Heart left ventricle (tissue), 16 donors: ENCODE data around the gene MSMB. TPM values are rescaled to one million over a fixed set of nuclear protein-coding genes. Genes with fewer than 3 reads are reported as not detected.

Source experiments
- ATAC-seq, 4 donors: fragments of 200-7000 bp; cut with Tn5 transposase; one replicate each; pipeline ENCODE4 v1.9.1; 2020 to 2022; ENCODE audit warnings: moderate library complexity in 4 of 4, mild to moderate bottlenecking in 3 of 4, moderate number of reproducible peaks in 1 of 4
- DNase-seq, 5 donors: peaks; one replicate each; pipeline ENCODE4 v3.0.0-alpha.2; 2020
- H3K27ac ChIP-seq, 12 donors: fragments of 200-600 bp; sonication (generic) in 4 of 12; one replicate each; pipeline versions ENCODE4 v1.5.0 to v1.8.0; 2016 to 2022; ENCODE audit warnings: mild to moderate bottlenecking in 2 of 12
- H3K27me3 ChIP-seq, 9 donors: fragments of 200-600 bp; sonication (generic) in 2 of 9; one replicate each; pipeline versions ENCODE4 v1.5.1 to v1.8.0; 2016 to 2022; ENCODE audit warnings: mild to moderate bottlenecking in 3 of 9
- H3K36me3 ChIP-seq, 9 donors: fragments of 200-600 bp; sonication (generic) in 2 of 9; one replicate each; pipeline versions ENCODE4 v1.5.0 to v1.8.0; 2018 to 2022; ENCODE audit warnings: mild to moderate bottlenecking in 2 of 9
- H3K4me1 ChIP-seq, 12 donors: fragments of 200-600 bp; sonication (generic) in 4 of 12; one replicate each; pipeline versions ENCODE4 v1.5.0 to v1.8.0; 2016 to 2022; ENCODE audit warnings: mild to moderate bottlenecking in 3 of 12
- H3K4me3 ChIP-seq, 12 donors: fragments of 200-600 bp; sonication (generic) in 4 of 12; one replicate each; pipeline versions ENCODE4 v1.5.0 to v1.8.0; 2017 to 2022; ENCODE audit warnings: mild to moderate bottlenecking in 9 of 12, moderate library complexity in 4 of 12
- H3K9me3 ChIP-seq, 12 donors: fragments of 200-600 bp; sonication (generic) in 4 of 12; one replicate each; pipeline versions ENCODE4 v1.5.0 to v1.8.0; 2016 to 2022; ENCODE audit warnings: mild to moderate bottlenecking in 1 of 12
- POLR2A ChIP-seq, 2 donors: fragments of 450-650 bp; IDR thresholded peaks; one replicate each; pipeline ENCODE4 v1.6.1; 2017; ENCODE audit warnings: antibody characterized with exemption in 2 of 2, mild to moderate bottlenecking in 2 of 2, moderate library complexity in 2 of 2
- WGBS, 4 donors: extraction: QIAGEN DNeasy Blood & Tissue Kit in 2 of 4; methylation state at CpG; one replicate each; pipeline versions ENCODE4 v1.1.5 to v1.1.7; 2013 to 2018; 5-methylcytosine and 5-hydroxymethylcytosine counted together
- intact Hi-C, 10 donors: fragments of 100-400 bp; cut with DNase I; formaldehyde crosslinking; loops; one replicate each; pipeline versions ENCODE4 v1.11.1 to v1.14.2; 2022
- polyA plus RNA-seq, 2 donors: library from polyadenylated mRNA; stranded (reverse); fragments of 200-250 nt; gene quantifications; one replicate each; pipeline ENCODE4 v1.2.3, GENCODE V29; 2013
- total RNA-seq, 9 donors: library from RNA; depleted of rRNA in 2 of 9; stranded (reverse); fragments of >200 nt in 2 of 9; fragmentation: NEBNext Ultra II Directional in 3 of 9; extraction: Animal tissue kit (Norgen Biotek cat#: 25700) in 3 of 9; gene quantifications; one replicate each; pipeline versions ENCODE4 v1.1.0 to v1.2.4, GENCODE V29; 2016 to 2023
- TF ChIP-seq, protein P1 (sequence below), 12 donors: fragments of 200-600 bp; sonication (generic) in 4 of 12; IDR thresholded peaks; one replicate each; pipeline versions ENCODE4 v1.5.0 to v1.8.0; 2018 to 2022; ENCODE audit warnings: antibody characterized with exemption in 12 of 12, mild to moderate bottlenecking in 5 of 12
- donor health status: ischemic (EF 13 %, LVEDD 7.1; RV severe dilation, severe dysfunction).
- donor health status: healthy with polysubstance abuse.
- donor health status: DM: no; HTN: yes; CAD: no.
- donor health status: DM: no; HTN: no; CAD: no.
- donor health status: ischemic (EF 25% LVEDD 6.9; RV normal size, moderate dysfunction).
- donor health status: ischemic (EF 25% LVEDD 5.7; RV mildly dilated, moderate dysfunction).
- donor health status: healthy.
- donor health status: DM: yes; HTN: yes; CAD: no.
- donor health status: ischemic (EF 35%, LVEDD 5.7; RV mildly dilated, moderate dysfunction).
- donor health status: nonischemic (EF 11% LVEDD 7.7; RV severe dilation, severe dysfunction).
- donor health status: DM: yes; HTN: yes; CAD: no.
- donor health status: PGD.
- donor health status: ischemic (EF 29% LVEDD 5.4; RV normal size, mild dysfunction).
- donor health status: nonischemic (EF 23%, LVEDD 6.1; RV moderate dilation, normal function).

MSMB gene
- total and polyA plus RNA-seq, 11 donors: not detected

DNA sequence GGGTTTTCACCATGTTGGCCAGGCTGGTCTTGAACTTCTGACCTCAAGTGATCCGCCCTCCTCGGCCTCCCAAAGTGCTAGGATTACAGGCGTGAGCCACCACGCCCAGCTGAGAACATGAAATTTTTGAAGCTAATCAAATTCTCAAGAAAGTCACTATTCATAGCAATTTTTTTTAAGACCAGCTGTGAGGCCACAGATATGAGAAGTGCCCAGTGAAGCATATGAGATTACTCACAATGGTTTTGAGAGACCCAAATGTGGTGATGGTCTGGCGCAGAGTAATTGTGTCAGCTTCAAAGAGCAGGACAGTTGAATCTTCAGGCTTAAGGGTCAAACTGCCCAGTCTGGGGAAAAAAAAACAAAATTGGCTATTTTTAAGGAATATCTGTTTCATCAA lies 31.9 kb downstream of the MSMB start:
- WGBS, 4 donors: 95 to 98% (median 96%) methylated on average over 5 of the region's 5 CpGs
- H3K27ac ChIP-seq: no peak overlapping the region
- ATAC-seq (no peak), DNase-seq (no peak)
- H3K4me3 ChIP-seq: no peak overlapping the region
- peaks cover 0 to 50% (median 34%) of the 10 kb centered on the region in 12 donors for H3K4me1 ChIP-seq
- H3K9me3 ChIP-seq: no peaks in the 10 kb centered on the region
- no peak for TF ChIP-seq POLR2A (IDR thresholded peaks at IDR 0.05)
- TF ChIP-seq, protein P1, sequence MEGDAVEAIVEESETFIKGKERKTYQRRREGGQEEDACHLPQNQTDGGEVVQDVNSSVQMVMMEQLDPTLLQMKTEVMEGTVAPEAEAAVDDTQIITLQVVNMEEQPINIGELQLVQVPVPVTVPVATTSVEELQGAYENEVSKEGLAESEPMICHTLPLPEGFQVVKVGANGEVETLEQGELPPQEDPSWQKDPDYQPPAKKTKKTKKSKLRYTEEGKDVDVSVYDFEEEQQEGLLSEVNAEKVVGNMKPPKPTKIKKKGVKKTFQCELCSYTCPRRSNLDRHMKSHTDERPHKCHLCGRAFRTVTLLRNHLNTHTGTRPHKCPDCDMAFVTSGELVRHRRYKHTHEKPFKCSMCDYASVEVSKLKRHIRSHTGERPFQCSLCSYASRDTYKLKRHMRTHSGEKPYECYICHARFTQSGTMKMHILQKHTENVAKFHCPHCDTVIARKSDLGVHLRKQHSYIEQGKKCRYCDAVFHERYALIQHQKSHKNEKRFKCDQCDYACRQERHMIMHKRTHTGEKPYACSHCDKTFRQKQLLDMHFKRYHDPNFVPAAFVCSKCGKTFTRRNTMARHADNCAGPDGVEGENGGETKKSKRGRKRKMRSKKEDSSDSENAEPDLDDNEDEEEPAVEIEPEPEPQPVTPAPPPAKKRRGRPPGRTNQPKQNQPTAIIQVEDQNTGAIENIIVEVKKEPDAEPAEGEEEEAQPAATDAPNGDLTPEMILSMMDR (IDR thresholded peaks at IDR 0.05): no peak
- H3K36me3 ChIP-seq: peaks cover 0 to 82% (median 72%) of the 10 kb centered on the region in 9 donors
- H3K27me3 ChIP-seq: no peaks in the 10 kb centered on the region
- intact Hi-C loops: no loop called here

DNA sequence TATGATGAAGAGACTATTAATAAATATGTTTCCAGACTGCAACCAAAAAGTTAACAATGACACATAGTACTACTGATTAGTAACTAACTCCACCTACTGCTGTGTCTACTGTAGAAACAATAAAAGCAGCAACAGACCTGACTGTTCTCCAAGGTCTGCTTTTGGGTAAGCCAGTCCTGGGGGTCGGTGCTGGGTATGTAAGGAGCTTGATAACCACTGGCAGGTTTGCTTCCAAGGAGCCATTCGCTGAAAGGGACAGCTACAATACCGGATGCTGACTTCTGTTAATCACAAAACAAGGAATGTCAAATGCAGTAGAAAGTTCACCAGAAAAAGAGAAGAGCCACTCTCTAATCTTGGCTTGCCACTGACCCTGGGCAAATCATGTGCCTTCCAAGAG lies 33.3 kb downstream of the MSMB start:
- WGBS, 4 donors: 75 to 83% (median 78%) methylated on average over 3 of the region's 3 CpGs
- TF ChIP-seq, protein P1 (IDR thresholded peaks at IDR 0.05): no peak
- TF ChIP-seq POLR2A (IDR thresholded peaks at IDR 0.05): no peak
- peaks cover 0 to 94% (median 87%) of the 10 kb centered on the region in 9 donors for H3K36me3 ChIP-seq
- no peaks in the 10 kb centered on the region for H3K9me3 ChIP-seq
- DNase-seq: no peak
- no peak for ATAC-seq
- H3K27ac ChIP-seq: no peak overlapping the region
- no peak overlapping the region for H3K4me3 ChIP-seq
- intact Hi-C loops: no loop called here
- peaks cover 0 to 41% (median 20%) of the 10 kb centered on the region in 12 donors for H3K4me1 ChIP-seq
- H3K27me3 ChIP-seq: no peaks in the 10 kb centered on the region

DNA sequence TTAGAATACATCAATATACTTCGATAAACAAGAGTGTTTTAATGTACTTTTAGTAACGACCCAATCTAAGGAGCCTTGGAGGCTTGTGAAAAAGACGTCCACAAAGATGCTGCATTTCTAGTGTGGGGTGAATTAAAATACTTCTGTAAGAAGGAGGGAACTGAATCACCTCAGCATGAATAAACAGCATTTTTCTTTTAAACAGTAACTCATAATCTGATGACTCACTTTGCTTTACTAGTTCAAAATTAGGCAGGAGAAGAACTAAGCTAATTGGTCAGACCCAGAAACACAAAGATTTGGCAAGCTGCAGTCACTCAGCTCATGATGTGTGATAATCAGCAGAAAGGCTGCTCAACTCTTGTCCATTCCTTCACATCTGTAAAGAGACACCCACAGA lies 39.9 kb downstream of the MSMB start:
- intact Hi-C loops: no loop called here

DNA sequence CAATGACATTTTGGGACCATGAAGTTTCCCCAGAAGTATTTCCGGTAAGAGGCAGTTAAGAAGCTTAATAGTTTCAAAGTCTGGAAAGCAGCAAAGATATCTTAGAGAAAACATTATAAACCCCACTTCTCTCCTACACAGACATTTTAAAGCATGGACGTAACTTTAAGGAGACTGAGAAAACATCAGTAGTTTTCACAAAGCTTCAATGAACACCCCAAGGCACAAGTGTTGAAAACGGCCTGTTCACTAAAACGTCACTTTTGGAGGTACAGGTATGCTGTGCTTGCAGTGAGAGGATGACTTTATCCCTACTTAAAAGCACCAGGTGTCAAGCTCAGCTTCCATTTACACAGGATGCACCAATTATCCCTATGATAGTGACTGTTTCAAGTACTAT lies 40.7 kb downstream of the MSMB start:
- H3K4me1 ChIP-seq: peaks cover 0 to 16% (median 0%) of the 10 kb centered on the region in 12 donors
- H3K27ac ChIP-seq: no peak overlapping the region
- H3K27me3 ChIP-seq: no peaks in the 10 kb centered on the region
- no peak overlapping the region for H3K4me3 ChIP-seq
- ATAC-seq (no peak), DNase-seq (no peak)
- 71 to 86% (median 80%) methylated on average over 4 of the region's 4 CpGs for WGBS, 4 donors
- H3K9me3 ChIP-seq: no peaks in the 10 kb centered on the region
- intact Hi-C loops: no loop called here
- H3K36me3 ChIP-seq: peaks cover 0 to 100% (median 96%) of the 10 kb centered on the region in 9 donors
- TF ChIP-seq POLR2A (IDR thresholded peaks at IDR 0.05): no peak
- TF ChIP-seq, protein P1 (IDR thresholded peaks at IDR 0.05): no peak

More for the DNA sequence above, 39.9 kb downstream of the MSMB start:
- ATAC-seq (no peak), DNase-seq (no peak)
- Histone ChIP-seq H3K27me3 (no peaks in the 10 kb centered on the region), H3K4me3 (no peak overlapping the region), H3K36me3 (peaks cover 0 to 100% (median 99%) of the 10 kb centered on the region in 9 donors), H3K27ac (no peak overlapping the region), H3K4me1 (peaks cover 0 to 16% (median 0%) of the 10 kb centered on the region in 12 donors), H3K9me3 (no peaks in the 10 kb centered on the region)
- TF ChIP-seq POLR2A (IDR thresholded peaks at IDR 0.05): no peak
- TF ChIP-seq, protein P1 (IDR thresholded peaks at IDR 0.05): no peak
- 66 to 86% (median 80%) methylated on average over 3 of the region's 3 CpGs for WGBS, 4 donors
